Smooth muscle cell (in vitro differentiated cells): ENCODE data around the gene SNPH. TPM values are rescaled to one million over a fixed set of nuclear protein-coding genes. Genes with fewer than 3 reads are reported as not detected.

Experiments
- DNase-seq: peaks from one replicate; lab custom pipeline; 2025; ENCODE audit not compliant: unreplicated experiment; lab: John Stamatoyannopoulos, UW
- H2AFZ ChIP-seq: fragments of 200-600 bp; sonication (generic); 2 replicates; pipeline ENCODE4 v1.6.0; 2016; ENCODE audit warnings: antibody characterized with exemption, low read depth, mild to moderate bottlenecking
- H3F3A ChIP-seq: fragments of 200-600 bp; sonication (generic); 2 replicates; pipeline ENCODE4 v1.6.0; 2017; ENCODE audit warnings: antibody characterized with exemption, low read depth
- H3K27ac ChIP-seq: fragments of 200-600 bp; sonication (generic); 2 replicates; pipeline ENCODE4 v1.5.1; 2016; ENCODE audit warnings: low read depth, mild to moderate bottlenecking
- H3K27me3 ChIP-seq: fragments of 200-600 bp; sonication (generic); 2 replicates; pipeline ENCODE4 v1.6.1; 2016; ENCODE audit warnings: low read depth, mild to moderate bottlenecking
- H3K36me3 ChIP-seq: fragments of 200-600 bp; sonication (generic); 2 replicates; pipeline ENCODE4 v1.5.1; 2016; ENCODE audit warnings: low read depth
- H3K4me1 ChIP-seq: fragments of 200-600 bp; sonication (generic); 2 replicates; pipeline ENCODE4 v1.5.1; 2016; ENCODE audit warnings: low read depth
- H3K4me2 ChIP-seq: fragments of 200-600 bp; sonication (generic); 2 replicates; pipeline ENCODE4 v1.6.0; 2016; ENCODE audit warnings: mild to moderate bottlenecking
- H3K4me3 ChIP-seq: fragments of 200-600 bp; sonication (generic); 2 replicates; pipeline ENCODE4 v1.5.1; 2016; ENCODE audit warnings: mild to moderate bottlenecking
- H3K79me2 ChIP-seq: fragments of 200-600 bp; sonication (generic); 2 replicates; pipeline ENCODE4 v1.6.0; 2016; ENCODE audit warnings: low read depth, mild to moderate bottlenecking
- H3K9ac ChIP-seq: fragments of 200-600 bp; sonication (generic); 2 replicates; pipeline ENCODE4 v1.6.0; 2016; ENCODE audit warnings: low read depth
- H3K9me3 ChIP-seq: fragments of 200-600 bp; sonication (generic); replicated peaks from 2 replicates; pipeline ENCODE4 v1.5.1; 2016; ENCODE audit warnings: low read depth
- H4K20me1 ChIP-seq: fragments of 200-600 bp; sonication (generic); 2 replicates; pipeline ENCODE4 v1.6.0; 2016; ENCODE audit warnings: low read depth
- CTCF ChIP-seq: fragments of 200-600 bp; sonication (generic); IDR thresholded peaks from 2 replicates; pipeline ENCODE4 v1.5.1; 2017; ENCODE audit warnings: borderline replicate concordance, mild to moderate bottlenecking, antibody characterized with exemption; ENCODE audit not compliant: insufficient read depth, poor library complexity, severe bottlenecking
- WGBS: methylation state at CpG from one replicate; pipeline ENCODE4 v1.1.7; 2016; ENCODE audit warnings: low lambda C conversion rate; 5-methylcytosine and 5-hydroxymethylcytosine counted together
- polyA plus RNA-seq: library from polyadenylated mRNA; unstranded; fragments of >200 nt; fragmentation: Nextera tagmentation; extraction: Ambion mirVana; gene quantifications from 2 replicates; pipeline ENCODE4 v1.2.1, GENCODE V29; 2016
- total RNA-seq: library from RNA; depleted of rRNA; stranded (reverse); fragments of >200 nt; gene quantifications from 2 replicates; pipeline ENCODE4 v1.2.3, GENCODE V29; 2014

The SNPH gene
- total and polyA plus RNA-seq, 2 experiments from 2014 or later = 3.0 to 3.1 TPM

DNA sequence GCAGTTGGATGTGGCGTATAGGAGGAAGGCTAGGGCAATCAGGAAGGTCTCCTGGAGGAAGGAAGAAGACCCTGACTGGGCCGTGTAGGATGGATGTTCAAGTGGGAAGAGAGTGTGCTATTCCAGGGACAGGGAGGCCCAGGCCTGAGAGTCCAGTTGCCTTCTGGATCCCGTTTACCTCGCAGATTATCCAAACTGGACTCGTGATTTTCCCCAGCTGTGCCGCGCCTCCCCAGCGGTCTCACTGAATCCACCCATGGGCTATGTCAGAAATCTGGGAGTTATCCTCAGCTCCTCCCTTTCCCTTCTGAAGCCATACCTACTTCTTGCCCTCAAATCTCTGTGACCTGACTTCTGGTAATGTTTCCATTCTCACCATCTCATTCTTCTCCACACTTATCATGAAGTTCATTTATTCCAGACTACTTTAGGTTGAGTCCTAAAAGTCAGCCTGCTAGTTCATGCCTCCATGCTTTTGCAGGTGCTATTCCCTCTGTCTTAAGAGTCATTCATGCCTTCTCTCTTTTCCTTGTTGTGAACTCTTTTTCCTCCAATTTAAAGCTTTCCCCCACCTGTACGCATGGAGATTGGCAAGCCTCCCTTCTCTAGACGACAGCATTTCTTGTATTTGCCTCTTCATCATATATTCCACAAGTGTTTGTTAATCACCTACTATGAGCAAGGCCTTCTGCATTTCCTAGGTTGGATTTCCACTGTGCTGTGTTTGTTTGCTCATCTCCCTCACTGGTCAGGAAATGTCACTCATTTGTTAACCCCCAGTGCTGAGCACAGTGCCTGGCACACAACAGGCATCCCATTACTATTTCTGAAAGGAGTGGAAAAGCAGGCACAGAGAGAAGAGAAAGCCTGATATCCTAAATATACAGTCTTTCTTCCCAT, 60.2 kb downstream of the SNPH start:
- Histone ChIP-seq H4K20me1 (peaks cover 20% of the 10 kb centered on the region), H3K27me3 (no peaks in the 10 kb centered on the region), H3K4me3 (peak overlapping the region; percentile 87), H2AFZ (no peak overlapping the region), H3K4me1 (peaks cover 21% of the 10 kb centered on the region), H3K4me2 (peak overlapping the region; percentile 97), H3F3A (peaks cover 6% of the 10 kb centered on the region), H3K9ac (peak overlapping the region; percentile 100), H3K27ac (peak overlapping the region; percentile 100), H3K79me2 (peaks cover 37% of the 10 kb centered on the region), H3K9me3 (no peaks in the 10 kb centered on the region), H3K36me3 (no peaks in the 10 kb centered on the region)
- TF ChIP-seq CTCF = no peak
- 52% methylated on average over 10 of the region's 10 CpGs for WGBS
- DNase-seq = no peak

- no peak for TF ChIP-seq CTCF
- peaks cover 6% of the 10 kb centered on the region for H3F3A ChIP-seq
- no peaks in the 10 kb centered on the region for H3K9me3 ChIP-seq
- H3K9ac ChIP-seq = peak overlapping the region; percentile 100
- no peaks in the 10 kb centered on the region for H3K36me3 ChIP-seq
- no peaks in the 10 kb centered on the region for H3K27me3 ChIP-seq
- peaks cover 21% of the 10 kb centered on the region for H3K4me1 ChIP-seq
- peak overlapping the region; percentile 100 for H3K27ac ChIP-seq
- no peak overlapping the region for H3K4me3 ChIP-seq
- WGBS = 32% methylated on average over 8 of the region's 8 CpGs
- peaks cover 44% of the 10 kb centered on the region for H3K79me2 ChIP-seq
- H4K20me1 ChIP-seq = peaks cover 27% of the 10 kb centered on the region
- DNase-seq = no peak
- peak overlapping the region; percentile 97 for H3K4me2 ChIP-seq
- no peak overlapping the region for H2AFZ ChIP-seq
Measured at GRCh38 chr20:1327241-1327653, 61.2 kb downstream of the SNPH start.

DNA sequence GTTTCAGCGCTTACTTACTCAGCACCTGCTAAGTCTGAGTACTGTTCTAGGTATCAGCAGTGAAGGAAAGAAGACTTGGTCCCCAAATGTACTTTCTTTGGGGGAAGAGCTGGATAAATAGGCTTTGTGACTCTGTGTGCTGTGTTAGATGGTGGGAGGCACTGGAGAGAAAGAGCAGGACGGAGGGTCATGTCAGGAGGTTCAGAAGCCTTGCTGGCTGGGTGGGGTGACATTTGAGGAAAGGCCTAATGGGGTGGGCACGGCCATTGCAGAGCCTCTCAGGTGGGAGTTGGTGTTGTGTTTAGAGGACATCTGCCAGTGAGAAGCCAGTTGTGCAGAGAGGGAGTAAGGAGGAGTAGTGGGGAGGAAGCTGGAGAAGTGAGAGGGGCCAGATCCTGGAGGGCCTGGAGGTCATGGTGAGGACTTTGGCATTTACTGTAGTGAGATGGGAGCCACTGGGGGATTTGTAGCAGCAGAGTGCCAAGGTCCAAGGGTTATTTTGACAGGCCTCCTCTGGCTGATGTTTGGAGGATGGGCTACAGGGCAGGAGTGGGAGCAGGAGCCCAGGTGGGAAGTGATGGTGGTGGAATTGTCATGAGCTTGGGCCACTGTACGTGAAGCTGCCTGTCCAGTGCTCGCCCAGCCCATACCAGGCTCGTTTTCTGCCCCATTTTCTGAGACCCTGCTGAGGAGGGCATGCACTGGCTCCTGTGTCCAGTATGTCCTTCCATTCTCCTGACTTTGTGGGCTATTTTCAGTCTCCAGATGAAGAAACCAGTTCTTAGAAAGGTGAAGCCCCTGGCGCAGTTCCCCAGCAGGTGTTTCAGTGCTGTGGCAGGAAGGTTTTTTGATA, 62.0 kb downstream of the SNPH start:
- H3K79me2 ChIP-seq = peaks cover 44% of the 10 kb centered on the region
- H3K27me3 ChIP-seq = no peaks in the 10 kb centered on the region
- peaks cover 21% of the 10 kb centered on the region for H3K4me1 ChIP-seq

More for the DNA sequence above, 62.0 kb downstream of the SNPH start:
- Histone ChIP-seq H3K9me3 (no peaks in the 10 kb centered on the region), H3K36me3 (no peaks in the 10 kb centered on the region), H4K20me1 (peaks cover 27% of the 10 kb centered on the region), H3K4me3 (peak overlapping the region; percentile 18), H2AFZ (no peak overlapping the region), H3K9ac (peak overlapping the region; percentile 53), H3K4me2 (peak overlapping the region; percentile 70), H3F3A (peaks cover 6% of the 10 kb centered on the region), H3K27ac (peak overlapping the region; percentile 100)
- no peak for TF ChIP-seq CTCF
- DNase-seq = no peak
- WGBS = 92% methylated on average over 7 of the region's 7 CpGs
